DMS114 treated with DMSO at 0.1 percent for 48 hours (cell line): Measurements from ENCODE around the gene ZBTB40.
A peak's percentile ranks its signal among the peaks of the same experiment; 100 is the strongest.

Source experiments
- DNase-seq: peaks from one replicate; lab custom pipeline; 2025; ENCODE audit not compliant: unreplicated experiment; lab: John Stamatoyannopoulos, UW

ZBTB40 gene

DNA sequence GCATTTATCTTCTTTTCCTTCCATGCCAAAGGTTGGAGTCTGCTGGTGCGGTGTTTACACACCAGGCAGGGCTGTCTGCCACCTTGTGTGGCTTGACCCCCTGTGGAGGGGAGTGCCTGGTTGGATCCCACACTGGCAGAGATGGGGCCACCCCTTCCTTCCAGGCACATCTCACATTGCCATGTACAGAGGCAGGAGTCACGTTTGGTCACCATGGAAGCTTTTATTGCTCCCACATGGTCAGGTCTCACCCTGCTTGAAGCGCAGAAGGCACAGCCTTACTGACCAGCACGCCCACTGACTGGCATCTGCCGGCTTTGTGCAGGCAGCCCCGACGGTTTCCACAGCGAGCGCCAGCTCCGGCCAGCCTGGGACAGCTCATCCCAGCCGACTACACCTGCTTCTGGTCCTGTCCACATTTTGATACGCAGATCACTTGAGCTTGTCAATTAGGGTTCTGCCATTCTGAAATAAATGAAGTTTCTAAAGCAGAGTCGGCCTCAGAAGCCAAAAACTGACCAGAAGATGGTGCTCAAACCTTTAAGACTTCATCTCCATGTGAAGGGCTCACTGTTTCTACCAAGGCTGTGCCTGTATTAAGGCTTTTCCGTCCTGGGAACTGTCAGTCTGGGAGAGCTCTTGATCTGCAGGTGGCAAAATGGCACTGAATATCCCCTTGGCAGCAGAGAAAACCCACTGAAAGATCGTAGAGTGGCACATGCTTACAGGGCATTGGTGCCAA, 76.1 kb downstream of the ZBTB40 start:
- DNase-seq: peak; percentile 9

DNA sequence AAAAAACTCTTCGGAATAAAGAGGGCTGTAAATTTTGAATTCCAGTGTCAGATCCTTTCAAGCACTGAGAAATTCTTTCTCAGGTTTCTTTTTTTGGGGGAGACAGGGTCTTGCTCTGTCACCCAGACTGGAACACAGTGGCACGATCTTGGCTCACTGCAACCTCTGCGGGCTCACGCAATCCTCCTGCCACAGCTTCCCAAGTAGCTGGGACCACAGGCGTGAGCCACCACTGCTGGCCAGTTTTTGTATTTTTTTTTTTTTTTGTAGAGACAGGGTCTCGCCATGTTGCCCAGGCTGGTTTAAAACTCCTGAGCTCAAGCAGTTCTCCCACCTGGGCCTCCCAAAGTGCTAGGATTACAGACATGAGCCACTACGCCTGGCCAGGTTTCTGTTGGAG, 76.8 kb downstream of the ZBTB40 start:
- DNase-seq: no peak

DNA sequence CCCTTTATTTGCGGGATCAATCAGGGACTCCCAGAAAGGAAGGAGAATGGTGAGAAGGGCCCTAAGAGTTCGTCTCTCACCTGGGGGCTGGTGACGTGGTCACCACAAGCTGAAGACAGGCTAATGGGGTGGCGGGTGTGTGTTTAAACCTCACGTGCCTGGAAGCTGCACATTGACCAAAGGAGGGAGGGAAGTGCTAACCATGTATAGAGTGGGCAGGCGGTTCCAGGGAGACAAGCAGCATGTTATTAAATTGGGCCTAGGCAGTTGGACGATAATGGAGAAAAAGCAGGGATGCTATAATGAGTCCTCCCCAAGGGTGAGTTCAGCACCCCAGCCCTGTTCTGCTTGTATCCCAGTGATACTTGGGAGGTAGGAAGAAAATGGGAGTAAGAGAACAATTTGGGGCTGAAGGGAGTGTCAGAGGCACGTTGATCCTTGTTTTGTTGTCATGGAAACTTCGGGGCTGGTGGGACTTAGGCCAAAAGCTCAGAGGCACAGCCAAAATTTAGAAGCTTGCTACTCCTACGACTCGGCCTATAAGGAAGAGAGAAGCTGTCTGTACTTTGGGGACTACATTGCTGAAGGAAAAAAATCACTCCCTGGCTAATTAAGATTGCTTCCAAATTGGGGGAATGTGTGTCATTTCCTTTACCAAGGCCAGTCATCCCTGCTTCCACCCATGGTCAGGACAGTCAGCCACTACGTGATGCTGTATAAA, 78.4 kb downstream of the ZBTB40 start:
- DNase-seq: no peak

DNA sequence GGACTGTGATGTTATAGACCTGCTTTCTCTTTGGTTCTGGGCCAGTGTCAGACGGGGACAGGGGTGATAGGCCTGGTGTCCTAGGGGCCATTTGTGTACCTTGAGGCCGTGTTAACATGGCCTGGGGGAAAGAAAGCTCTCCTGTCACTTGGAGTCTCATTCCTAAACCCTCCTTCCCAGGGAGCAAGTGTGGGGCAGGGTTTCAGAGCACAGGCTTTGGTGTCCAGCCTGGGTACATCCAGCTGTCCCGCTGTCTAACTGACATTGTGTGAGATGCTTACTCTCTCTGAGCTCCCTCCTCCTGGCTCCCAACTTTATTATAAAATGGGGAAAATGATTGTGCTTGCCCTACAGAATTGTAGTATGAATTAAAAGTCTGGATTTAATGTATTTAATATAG, 79.1 kb downstream of the ZBTB40 start:
- DNase-seq: no peak

DNA sequence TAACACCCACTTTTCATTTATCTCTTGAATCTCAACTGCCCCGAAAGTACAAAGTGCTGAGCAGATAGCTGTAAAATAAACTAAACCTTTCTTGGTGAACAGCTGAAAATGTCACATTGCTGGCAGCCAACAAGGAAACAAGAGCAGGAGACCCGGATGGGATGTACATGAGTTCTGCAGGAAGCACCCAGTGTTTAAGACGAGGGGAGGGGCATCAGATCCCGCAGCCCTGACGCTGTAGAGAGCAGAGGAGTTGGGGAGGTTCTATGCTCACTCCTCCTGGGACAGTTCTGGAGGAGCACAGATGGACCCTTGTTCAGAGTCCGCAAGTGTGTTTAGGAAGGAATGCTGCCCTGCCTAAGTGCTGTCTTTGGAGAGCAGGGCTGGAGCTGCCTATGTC, 79.6 kb downstream of the ZBTB40 start:
- no peak for DNase-seq

DNA sequence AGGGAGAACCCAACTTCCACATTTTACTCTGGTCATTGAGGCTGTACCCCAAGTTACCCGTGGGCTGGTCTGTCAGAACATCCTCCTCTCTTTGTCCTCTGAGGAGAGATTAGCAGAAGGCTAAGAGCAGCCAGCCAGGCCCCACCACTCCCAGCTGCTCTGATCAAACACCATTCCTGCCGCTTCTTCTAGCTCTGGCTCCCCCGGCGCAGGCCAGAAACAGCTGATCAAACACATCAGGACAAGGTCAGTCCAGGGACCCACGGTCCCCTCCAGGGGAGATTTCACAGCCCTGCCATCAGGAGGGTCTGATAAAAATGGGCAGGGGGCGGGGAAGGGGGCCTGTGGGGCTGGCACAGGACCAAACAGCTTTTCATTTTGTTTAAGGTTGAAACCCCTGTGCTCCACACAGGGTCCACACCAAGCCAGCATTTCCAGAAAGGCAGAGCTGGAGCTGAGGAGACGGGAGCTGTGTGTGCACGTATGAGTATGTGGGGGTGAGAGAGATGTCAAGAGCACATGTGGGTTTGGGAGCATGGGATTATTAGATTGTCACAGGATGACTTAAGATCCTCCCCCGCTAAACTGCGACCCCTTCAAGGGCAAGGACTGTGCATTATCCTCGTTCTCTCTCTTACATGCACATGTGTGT, 81.7 kb downstream of the ZBTB40 start:
- no peak for DNase-seq

DNA sequence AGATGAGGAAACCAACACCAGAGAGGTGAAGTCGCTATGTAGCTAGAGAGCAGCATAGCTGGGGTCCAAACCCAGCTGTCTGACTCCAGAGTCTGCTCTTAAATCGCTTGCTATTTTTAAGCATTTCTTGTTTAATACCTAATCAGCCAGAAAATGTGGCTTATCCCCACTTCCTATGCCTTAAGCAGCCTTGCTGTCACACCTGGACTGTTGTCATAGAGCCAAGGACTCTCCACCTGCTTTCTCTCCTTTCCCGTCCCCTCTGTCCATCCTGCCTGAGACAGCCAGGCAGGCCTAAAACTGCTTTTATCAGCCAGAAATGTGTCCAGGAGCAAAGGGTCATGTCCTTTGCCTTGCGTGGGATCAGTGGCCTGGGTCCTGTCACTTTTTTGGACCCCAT, 83.3 kb downstream of the ZBTB40 start:
- DNase-seq: no peak

DNA sequence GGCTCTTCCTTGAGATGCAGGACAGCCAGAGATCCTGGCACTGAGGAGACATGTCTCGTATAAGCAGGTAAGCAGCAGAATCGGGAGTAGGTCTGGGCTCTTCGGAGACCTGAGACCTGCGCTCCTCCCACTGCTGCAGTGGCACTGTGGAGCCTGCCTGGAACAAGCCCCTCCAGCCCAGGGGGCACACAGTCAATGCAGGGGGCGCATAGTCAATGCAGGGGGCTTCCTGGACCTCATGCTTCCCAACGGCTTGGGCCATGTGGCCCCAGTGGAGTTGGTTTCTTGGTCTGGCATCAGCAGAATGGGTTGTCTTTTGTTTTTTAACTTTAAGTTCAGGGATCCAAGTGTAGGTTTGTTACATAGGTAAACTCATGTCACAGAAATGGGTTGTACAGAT, 83.7 kb downstream of the ZBTB40 start:
- DNase-seq: no peak

DNA sequence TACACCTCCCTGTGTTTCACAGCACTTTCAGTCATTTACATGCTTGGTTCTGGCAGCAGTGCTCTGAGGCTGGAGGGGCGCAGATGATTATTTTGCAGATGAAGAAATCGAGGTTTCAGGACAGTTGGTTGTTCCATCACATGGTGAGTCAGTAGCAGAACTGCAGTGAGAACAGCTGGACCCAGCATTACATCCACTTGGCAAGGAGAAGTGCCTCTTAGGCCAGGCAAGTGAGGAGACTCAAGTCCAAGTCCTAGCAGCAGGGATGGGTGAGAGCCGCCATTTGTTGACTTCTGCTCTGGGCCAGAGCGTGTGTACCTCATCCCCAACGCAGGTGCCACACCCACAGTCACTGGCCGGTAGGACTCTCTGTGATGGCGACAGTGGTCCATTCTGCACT, 84.9 kb downstream of the ZBTB40 start:
- no peak for DNase-seq

DNA sequence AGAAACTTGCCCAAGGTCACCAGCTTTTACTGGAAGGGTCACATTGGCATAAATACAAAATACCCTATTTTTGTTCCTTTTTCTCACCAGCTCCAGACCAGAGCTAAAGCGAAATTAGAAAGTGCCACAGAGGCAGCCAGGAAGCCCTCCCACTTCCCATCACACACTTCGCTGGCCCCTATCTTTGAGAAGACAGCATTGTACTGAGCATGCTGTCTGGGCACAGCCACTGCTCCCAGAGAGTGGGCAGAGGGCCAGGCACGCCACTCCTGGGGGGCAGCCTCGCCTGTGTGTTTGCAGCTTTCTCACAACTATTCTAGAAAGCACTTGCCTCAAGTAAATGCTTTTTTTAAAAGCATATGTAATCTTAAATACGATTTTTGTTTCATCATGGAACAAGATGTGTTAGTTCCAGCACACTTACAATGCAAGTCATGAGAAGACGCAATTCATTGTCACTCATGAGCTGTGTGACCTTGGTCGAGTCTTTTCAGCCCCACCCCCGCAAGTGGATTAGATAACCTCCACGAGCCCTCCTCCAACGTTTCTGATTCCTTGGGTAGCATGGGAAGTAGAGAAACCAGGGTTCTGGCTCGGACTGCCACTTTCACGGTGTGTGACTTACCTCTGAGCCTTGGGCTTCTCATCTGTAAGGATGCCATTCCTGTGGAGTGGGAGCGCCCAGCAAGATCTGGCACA, 85.9 kb downstream of the ZBTB40 start:
- DNase-seq: no peak

DNA sequence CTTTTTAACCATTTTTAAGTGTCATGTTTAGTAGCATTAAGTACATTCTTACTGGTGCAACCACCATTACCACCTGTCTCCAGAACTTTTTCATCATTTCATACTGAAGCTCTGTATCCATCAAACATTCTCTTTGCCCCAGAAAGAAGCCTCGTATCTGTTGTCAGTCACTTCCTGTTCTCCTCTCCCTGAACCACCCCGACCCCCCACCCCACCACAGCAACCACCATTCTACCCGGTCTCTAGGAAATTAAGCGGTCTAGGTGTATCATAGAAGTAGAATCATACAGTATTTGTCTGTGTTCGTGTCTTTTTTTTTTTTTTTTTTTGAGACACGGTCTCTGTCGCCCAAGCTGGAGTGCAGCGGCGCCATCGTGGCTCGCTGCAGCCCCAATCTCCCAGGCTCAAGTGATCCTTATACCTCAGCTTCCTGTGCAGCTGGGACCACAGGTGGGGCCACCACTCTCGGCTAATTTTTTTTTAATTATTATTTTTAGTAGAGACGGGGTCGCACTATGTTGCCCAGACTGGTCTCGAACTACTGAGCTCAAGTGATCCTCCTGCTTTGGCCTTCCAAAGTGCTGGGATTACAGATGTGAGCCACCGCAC, 88.0 kb downstream of the ZBTB40 start:
- DNase-seq: no peak

DNA sequence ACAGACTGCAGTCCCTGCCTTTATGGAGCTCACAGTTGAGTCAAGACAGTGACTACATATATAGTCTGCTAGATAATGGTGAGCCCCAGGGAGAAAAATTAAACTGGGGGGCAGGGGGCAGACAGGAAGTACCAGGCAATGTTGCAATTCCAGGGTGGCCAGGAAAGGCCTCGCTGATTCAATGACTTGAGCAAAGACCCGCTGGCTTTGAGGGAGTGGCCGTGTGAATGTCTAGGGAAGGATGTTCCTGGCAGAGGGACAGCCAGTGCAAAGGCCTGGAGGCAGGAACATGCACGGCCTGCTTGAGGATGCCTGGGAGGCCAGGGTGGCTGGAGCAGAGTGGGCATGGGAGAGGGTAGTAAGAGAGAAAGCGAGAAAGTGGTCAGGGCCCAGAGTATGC, 88.7 kb downstream of the ZBTB40 start:
- no peak for DNase-seq

DNA sequence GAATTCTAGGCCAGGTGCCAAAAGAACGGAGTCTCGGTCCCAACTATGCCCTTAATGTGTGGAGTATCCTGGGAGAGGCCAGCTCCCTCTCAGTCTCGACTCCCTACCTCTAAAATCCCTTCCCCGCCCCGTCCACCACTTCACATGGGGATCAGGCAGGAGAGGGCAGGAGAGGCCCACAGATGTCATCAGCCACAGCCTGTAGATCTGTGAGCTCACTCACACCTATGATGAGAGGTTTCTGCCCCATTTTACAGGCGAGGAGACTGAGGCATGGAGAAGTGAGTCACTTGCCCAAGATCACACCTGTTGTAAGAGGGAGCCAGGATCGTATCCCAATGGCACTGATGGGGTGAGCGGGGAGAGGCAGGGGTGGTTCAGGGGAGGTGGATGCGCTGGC, 91.2 kb downstream of the ZBTB40 start:
- DNase-seq: no peak

DNA sequence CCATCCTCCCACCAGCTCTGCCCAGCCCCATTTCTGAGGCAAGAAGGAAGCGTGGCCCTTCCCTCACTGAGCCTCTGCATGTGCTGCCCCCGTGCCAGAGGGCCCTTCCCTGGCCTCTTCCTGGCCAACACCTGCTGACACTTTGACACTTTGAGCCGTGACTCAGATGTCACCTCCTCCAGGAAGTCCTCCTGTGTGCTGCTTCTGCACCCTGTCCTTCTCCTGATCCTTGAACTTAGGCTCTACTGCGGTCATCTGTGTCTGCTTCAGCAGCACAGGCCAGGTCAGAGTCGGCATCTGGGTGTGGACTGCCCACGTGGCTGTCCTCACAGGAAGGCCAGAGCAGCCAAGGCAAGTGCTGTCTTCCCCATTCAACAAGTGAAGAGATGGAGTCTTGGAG, 92.0 kb downstream of the ZBTB40 start:
- no peak for DNase-seq

DNA sequence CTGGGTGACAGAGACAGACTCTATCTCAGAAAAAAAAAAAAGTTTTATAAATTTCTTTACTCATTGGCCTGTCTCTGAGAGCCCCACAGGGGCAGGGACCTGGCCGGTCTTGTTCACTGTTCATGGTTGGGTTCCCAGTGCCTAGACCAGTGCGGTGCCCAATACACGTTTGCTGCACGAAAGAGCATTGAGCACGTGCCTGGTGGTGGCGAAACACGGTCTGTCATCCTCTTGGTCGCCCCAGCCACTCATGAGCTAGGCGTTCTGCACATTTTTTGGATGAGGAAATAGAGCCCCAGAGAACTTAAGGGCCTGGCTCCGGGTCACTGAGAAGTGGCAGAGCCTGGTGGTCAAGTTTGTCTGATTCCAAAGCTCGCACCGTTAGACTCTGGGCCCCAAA, 93.0 kb downstream of the ZBTB40 start:
- DNase-seq: no peak

DNA sequence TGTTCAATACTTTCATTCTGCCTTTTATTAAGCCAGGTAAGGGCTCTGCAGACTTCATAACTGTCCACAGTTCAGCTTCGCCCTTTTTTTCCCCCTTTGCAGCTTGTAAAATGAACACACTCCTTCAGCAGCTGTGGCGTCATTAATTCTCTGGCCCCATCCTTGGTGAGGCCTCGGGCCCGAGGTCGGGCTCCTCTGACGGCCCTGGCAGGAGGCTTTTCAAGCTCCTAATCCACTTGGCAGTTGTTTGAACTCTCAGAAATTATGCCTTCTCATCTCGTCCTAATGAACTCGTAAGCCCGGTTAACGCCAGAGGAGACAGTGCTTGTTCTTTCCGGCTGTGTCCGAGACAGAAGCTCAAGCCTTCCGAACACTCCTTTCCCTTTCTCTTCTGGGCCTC, 93.5 kb downstream of the ZBTB40 start:
- DNase-seq: no peak

DNA sequence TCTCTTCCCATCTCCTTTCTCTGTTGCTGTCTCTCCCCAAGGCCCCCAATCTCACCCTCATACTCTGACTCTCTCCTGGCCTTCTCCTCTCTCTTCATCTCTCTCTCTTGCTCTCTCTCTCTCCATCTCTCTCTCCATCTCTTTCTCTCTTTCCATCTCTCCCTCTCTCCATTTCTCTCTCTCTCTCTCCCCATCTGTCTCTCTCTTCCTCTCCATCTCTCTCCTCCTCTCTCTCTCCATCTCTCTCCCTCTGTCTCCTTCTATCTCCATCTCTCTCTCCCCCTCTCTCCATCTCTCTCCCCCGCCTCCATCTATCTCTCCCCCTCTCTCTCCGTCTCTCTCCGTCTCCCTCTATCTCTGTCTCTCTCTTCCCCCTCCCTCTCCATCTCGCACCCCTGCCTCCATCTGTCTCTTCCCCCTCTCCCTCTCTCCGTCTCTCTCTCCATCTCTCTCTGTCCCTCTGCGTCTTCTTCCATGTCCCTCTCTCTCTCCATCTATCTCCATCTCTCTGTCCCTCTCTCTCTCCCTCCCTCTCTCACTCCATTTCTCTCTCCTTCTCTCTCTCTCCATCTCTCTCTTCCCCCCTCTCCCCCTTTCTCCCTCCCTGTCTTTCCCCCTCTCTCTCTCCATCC, 95.7 kb downstream of the ZBTB40 start:
- no peak for DNase-seq

DNA sequence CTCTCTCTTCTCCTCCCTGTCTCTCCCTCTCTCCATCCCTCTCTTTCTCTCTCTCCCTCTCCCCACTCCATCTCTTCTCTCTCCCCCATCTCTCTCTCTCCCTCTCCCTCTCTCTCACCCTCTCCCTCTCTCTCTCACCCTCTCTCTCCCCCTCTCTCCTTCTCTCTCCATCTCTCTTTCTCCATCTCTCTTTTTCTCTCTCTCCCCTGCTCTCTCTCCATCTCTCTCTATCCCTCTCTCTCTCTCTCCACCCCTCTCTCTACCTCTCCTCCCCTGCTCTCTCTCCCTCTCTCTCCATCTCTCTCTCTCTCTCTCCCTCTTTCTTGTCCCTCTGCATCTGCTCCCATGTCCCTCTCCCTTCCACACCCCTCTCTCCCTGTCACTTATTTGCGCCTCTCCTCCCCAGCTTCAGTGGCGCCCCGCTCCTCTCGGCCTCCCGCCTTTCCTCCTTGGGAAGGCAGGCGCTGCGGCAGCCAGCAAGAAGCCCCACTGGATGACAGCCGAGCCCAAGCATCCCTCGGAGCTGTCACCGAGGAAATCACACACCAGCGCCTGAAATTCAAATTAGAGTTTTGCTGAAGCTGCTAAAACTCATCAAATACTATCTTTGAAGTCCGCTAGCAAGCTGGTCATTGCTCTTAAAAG, 96.3 kb downstream of the ZBTB40 start:
- DNase-seq: no peak

DNA sequence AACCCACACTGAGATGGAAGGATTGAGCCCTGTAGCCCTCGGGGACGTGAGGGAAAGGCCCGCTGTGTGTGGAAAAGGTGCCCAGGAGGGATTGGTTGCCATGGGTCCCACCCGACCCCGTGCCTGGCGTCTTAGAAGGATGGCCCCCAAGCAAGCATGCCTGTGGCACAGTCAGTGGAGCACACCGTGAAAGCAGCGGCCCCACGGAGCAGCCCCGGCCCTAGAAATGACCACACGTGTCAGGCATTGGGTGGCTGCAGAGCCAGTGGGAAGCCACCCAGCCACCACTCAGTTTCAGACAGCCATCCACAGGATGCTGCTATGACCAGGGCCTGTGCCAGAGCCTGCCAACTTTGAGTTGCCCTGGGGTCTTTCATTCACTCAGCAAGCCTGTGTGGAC, 98.4 kb downstream of the ZBTB40 start:
- no peak for DNase-seq

DNA sequence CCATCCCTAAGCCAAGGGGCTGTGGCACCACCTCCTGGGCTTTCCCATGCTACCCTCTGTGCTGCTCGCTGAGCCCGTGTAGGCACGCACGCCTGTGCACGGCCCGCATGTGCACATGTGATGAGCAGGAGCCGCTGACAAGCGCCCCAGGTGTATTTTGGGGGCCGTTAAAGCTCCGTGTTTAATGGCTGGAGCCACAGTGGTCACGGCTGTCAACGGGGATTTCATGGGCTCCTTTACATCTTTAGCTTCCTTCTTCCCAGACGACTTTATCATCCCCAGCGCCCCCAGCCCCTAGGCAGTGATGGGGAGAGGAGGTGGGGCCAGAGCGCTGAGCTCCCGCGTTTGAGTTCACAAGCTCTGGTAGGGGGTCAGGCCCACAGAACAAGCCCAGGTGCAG, 99.9 kb downstream of the ZBTB40 start:
- no peak for DNase-seq
